ENCODE data around the gene NFATC2IP. TPM values are rescaled to one million over a fixed set of nuclear protein-coding genes. Genes with fewer than 3 reads are reported as not detected.
A peak's percentile ranks its signal among the peaks of the same experiment; 100 is the strongest.
"Not testable (repeated sequence)": the region's sequence is repeated elsewhere in the genome, so short reads cannot be mapped to it uniquely, and the experiment has no call there.

Gene NFATC2IP
- total and polyA plus RNA-seq, 9 of the 15 experiments (the other 6 are each of a cell fraction or from before 2014, with no cell fraction given), result 15.6 to 106 (median 46.9) TPM

GRCh38 chr16:28969696-28970095, 19.0 kb downstream of the NFATC2IP start:
- H3K9me3 ChIP-seq (replicated peaks; ENCODE audit: control insufficient read depth, insufficient read depth, low read depth, low read length); H4K20me1 ChIP-seq (replicated peaks; ENCODE audit: control insufficient read depth, insufficient read depth, low read length); ATAC-seq; intact Hi-C loops (cut with micrococcal nuclease); BruUV-seq (replicated peaks); CTCF ChIA-PET (ENCODE audit: low intra/inter-chr PET ratio); H3K27ac ChIP-seq (ENCODE audit: extremely low read depth, low read depth, low read length); H3K27me3 ChIP-seq (ENCODE audit: control insufficient read depth in 2 of 2, insufficient read depth in 2 of 2, low read length in 2 of 2); DNase-seq (ENCODE audit: extremely low read depth in 1 of 4, low spot score in 3 of 4); H3K4me2 ChIP-seq (ENCODE audit: insufficient read depth, low read length); H2AFZ ChIP-seq (ENCODE audit: low read depth, low read length); H3K4me1 ChIP-seq (replicated peaks in 1 of 2; ENCODE audit: control insufficient read depth in 2 of 2, insufficient read depth in 2 of 2, low read length in 2 of 2); H3K79me2 ChIP-seq (ENCODE audit: control insufficient read depth, insufficient read depth, low read length); H3K9ac ChIP-seq (ENCODE audit: insufficient read depth in 1 of 2, low read depth in 2 of 2, low read length in 2 of 2); H3K4me3 ChIP-seq; H3K9me1 ChIP-seq (ENCODE audit: control insufficient read depth, insufficient read depth, low read length); FAIRE-seq; H3K36me3 ChIP-seq (ENCODE audit: control insufficient read depth, insufficient read depth, low read length): not testable (repeated sequence)
- TF ChIP-seq ZNF121 (CRISPR knock-in tag; conservative IDR thresholded peaks at IDR 0.05), result peak; percentile 76
- WGBS (ENCODE audit: insufficient coverage, low coverage, missing lambda C conversion rate), result 45% methylated on average over 2 of the region's 2 CpGs
- POLR2A ChIA-PET, result interaction anchor here (1.2 kb wide), 1 partner anchor 12 kb away, joined by 3 read pairs; no protein-coding TSS in a partner anchor
- in situ Hi-C loops (cut with MboI), result loop anchor here (10.0 to 25.0 kb wide), 2 partner anchors 295 to 307 kb away; no protein-coding TSS in a partner anchor

- H3K4me1 ChIP-seq (replicated peaks in 1 of 2; ENCODE audit: control insufficient read depth in 2 of 2, insufficient read depth in 2 of 2, low read length in 2 of 2), result peaks cover 11 to 25% of the 10 kb centered on the region in 2 experiments; a peak in 3 of 5 replicates
- DNase-seq (ENCODE audit: extremely low read depth in 1 of 4, low spot score in 3 of 4) (peak; percentile 54 to 72 (median 71)), ATAC-seq (peak; percentile 67), FAIRE-seq (peak; percentile 67)
- H3K4me3 ChIP-seq, result peak overlapping the region; percentile 94
- H2AFZ ChIP-seq (ENCODE audit: low read depth, low read length), result peak overlapping the region; percentile 95
- no peaks in the 10 kb centered on the region for H4K20me1 ChIP-seq (replicated peaks; ENCODE audit: control insufficient read depth, insufficient read depth, low read length)
- BruUV-seq (replicated peaks), result TSS peak; percentile 95
- peak overlapping the region; percentile 63; the same call in 2 of the 3 replicates for H3K27ac ChIP-seq (ENCODE audit: extremely low read depth, low read depth, low read length)
- in situ Hi-C loops (cut with MboI), result loop anchor here (10.0 to 25.0 kb wide), 2 partner anchors 291 to 312 kb away; no protein-coding TSS in a partner anchor
- intact Hi-C loops (cut with micrococcal nuclease), result no loop called here
- CTCF ChIA-PET (ENCODE audit: low intra/inter-chr PET ratio), result interaction anchor here (1.3 kb wide), 1 partner anchor 1047 kb away, joined by 5 read pairs; no protein-coding TSS in a partner anchor
- POLR2A ChIA-PET, result interaction anchor here (0.5 to 1.4 kb wide), 4 partner anchors 13 to 111 kb away, joined by 3 to 5 read pairs (median 3); no protein-coding TSS in a partner anchor
- peaks cover 17% of the 10 kb centered on the region; the same call in 2 of the 3 replicates for H3K36me3 ChIP-seq (ENCODE audit: control insufficient read depth, insufficient read depth, low read length)
- 1% methylated on average over 17 of the region's 17 CpGs for WGBS (ENCODE audit: insufficient coverage, low coverage, missing lambda C conversion rate)
- no peaks in the 10 kb centered on the region for H3K27me3 ChIP-seq (ENCODE audit: control insufficient read depth in 2 of 2, insufficient read depth in 2 of 2, low read length in 2 of 2)
- H3K9me1 ChIP-seq (ENCODE audit: control insufficient read depth, insufficient read depth, low read length), result peaks cover 4% of the 10 kb centered on the region
- peak overlapping the region; percentile 99 for H3K4me2 ChIP-seq (ENCODE audit: insufficient read depth, low read length)
- H3K9me3 ChIP-seq (replicated peaks; ENCODE audit: control insufficient read depth, insufficient read depth, low read depth, low read length), result no peaks in the 10 kb centered on the region
- peaks cover 9% of the 10 kb centered on the region; the same call in 2 of the 3 replicates for H3K79me2 ChIP-seq (ENCODE audit: control insufficient read depth, insufficient read depth, low read length)
- H3K9ac ChIP-seq (ENCODE audit: insufficient read depth in 1 of 2, low read depth in 2 of 2, low read length in 2 of 2), result peak overlapping the region; percentile 77 to 97; a peak in 3 of 4 replicates
- TF ChIP-seq SRF (CRISPR knock-in tag; IDR thresholded peaks at IDR 0.05) (0 out of 4 replicates have a peak, but pooled peaks of 1 of the 2 experiments have one; percentile 31), RB1 (IDR thresholded peaks at IDR 0.05; ENCODE audit: low read depth) (peak; percentile 60; the same call in 1 of the 2 replicates), CTBP1 (IDR thresholded peaks at IDR 0.05; ENCODE audit: borderline replicate concordance) (peak; percentile 97; the same call in 1 of the 2 replicates), RFX5 (IDR thresholded peaks at IDR 0.05; ENCODE audit: low read depth, low read length) (no peak), RAD21 (CRISPR knock-in tag; conservative IDR thresholded peaks at IDR 0.05 in 1 of 2, IDR thresholded peaks at IDR 0.05 in 1 of 2) (peak; percentile 57 to 78), STAG1 (CRISPR knock-in tag; IDR thresholded peaks at IDR 0.05; ENCODE audit: borderline replicate concordance) (peak; percentile 68; the same call in 1 of the 2 replicates), CTCF (IDR thresholded peaks at IDR 0.05 in 2 of 3, conservative IDR thresholded peaks at IDR 0.05 in 1 of 3; ENCODE audit: insufficient read depth in 2 of 3, low read depth in 1 of 3, low read length in 3 of 3) (peak; percentile 72 to 82 (median 76)), JUND (IDR thresholded peaks at IDR 0.05; ENCODE audit: borderline replicate concordance, low read depth, low read length) (no peak), JUND (tag; IDR thresholded peaks at IDR 0.05; ENCODE audit: borderline replicate concordance, low read depth, low read length) (0 out of 3 replicates have a peak, but pooled peaks have one; percentile 4), SUPT5H (IDR thresholded peaks at IDR 0.05) (no peak), SMC3 (conservative IDR thresholded peaks at IDR 0.05; ENCODE audit: insufficient read depth, low read depth, low read length) (peak; percentile 49; the same call in 1 of the 2 replicates), ZNF431 (CRISPR knock-in tag; IDR thresholded peaks at IDR 0.05) (peak; percentile 75; the same call in 1 of the 2 replicates)
Observed at GRCh38 chr16:28974007-28974436, 23.3 kb downstream of the NFATC2IP start.

Data from K562 (cell line).